Skin epidermis (tissue), 12 donors: ENCODE data around the gene CYB561.

Experiments used
- H3K27ac ChIP-seq, 21 experiments: fragments of 200-600 bp; sonication (generic) in 11 of 21; one replicate each; pipeline ENCODE4 v1.5.0; 2020; ENCODE audit warnings: mild to moderate bottlenecking in 3 of 21, inconsistent platforms in 2 of 21, moderate library complexity in 2 of 21
- H3K4me3 ChIP-seq, 7 experiments: fragments of 200-600 bp; sonication (generic) in 2 of 7; one replicate each; pipeline ENCODE4 v1.5.0; 2020; ENCODE audit warnings: inconsistent platforms in 2 of 7, mild to moderate bottlenecking in 2 of 7, moderate library complexity in 1 of 7

CYB561 gene

DNA sequence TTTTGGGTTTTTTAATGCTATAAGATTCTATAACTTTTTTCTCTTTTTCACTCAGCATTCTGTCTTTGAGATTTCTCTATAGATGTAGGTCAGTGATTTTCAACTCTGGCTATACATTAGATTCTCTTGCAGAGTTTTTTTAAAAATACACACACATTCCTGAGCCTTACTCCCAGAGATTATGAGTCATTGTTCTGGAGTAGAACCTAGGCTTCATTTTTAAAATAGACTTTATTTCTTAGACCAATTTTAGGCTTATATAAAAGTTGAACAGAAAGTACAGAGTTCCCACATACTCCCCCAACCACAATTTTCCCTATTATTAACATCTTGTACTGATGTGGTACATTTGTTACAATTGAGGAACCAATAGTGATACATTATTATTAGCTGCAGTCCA, 63.3 kb downstream of the CYB561 start:
- no peak overlapping the region for H3K27ac ChIP-seq
- H3K4me3 ChIP-seq, result no peak overlapping the region
